HCT116 (cell line): ENCODE results near the gene TIPARP. TPM values are rescaled to one million over a fixed set of nuclear protein-coding genes. Genes with fewer than 3 reads are reported as not detected.

ENCODE experiments used
- ATAC-seq: fragments of 200-7000 bp; cut with Tn5 transposase; 2 replicates; pipeline ENCODE4 v1.9.1; 2020; ENCODE audit warnings: mild to moderate bottlenecking, moderate library complexity
- BruUV-seq: library from RNA; stranded (reverse); fragments of 400-500 nt; replicated peaks from 2 replicates; lab custom pipeline; 2021; lab: Mats Ljungman, UMichigan
- CTCF ChIA-PET: fragments of 300-600 bp; sonication (Branson Sonifier 250); formaldehyde crosslinking; loops from one replicate; lab custom pipeline; 2021; ENCODE audit warnings: antibody characterized with exemption; lab: Charles Lee
- POLR2A ChIA-PET: fragments of 300-600, 350-600 bp; sonication (Branson Sonifier 250); formaldehyde crosslinking; loops from one replicate; lab custom pipeline; 2021; ENCODE audit warnings: antibody characterized with exemption; lab: Charles Lee
- RAD21 ChIA-PET, 2 experiments: fragments of 300-600 bp; sonication (Branson Sonifier 250); formaldehyde crosslinking; loops; one replicate each; lab custom pipeline; 2023; ENCODE audit warnings: low total read pairs in 2 of 2; ENCODE audit not compliant: uncharacterized antibody in 2 of 2, unreplicated experiment in 2 of 2, low non-redundant PET in 1 of 2; lab: Charles Lee
- DNase-seq: peaks from one replicate; pipeline ENCODE4 v3.0.0-alpha.2; 2010; ENCODE audit warnings: low read depth, low spot score
- H2AFZ ChIP-seq: fragments of 200-600 bp; shearing (Covaris generic), sonication (generic); 2 replicates; pipeline ENCODE4 v1.6.1; 2017; ENCODE audit warnings: low read depth, mixed run types, mixed read lengths, antibody characterized with exemption, low read length; ENCODE audit not compliant: poor library complexity, severe bottlenecking
- H3K27ac ChIP-seq: 2 replicates; pipeline ENCODE4 v1.5.1; 2012; ENCODE audit warnings: low read depth, low read length
- H3K27me3 ChIP-seq: fragments of 200-600 bp; sonication (generic); 2 replicates; pipeline ENCODE4 v1.6.1; 2016; ENCODE audit warnings: mixed run types, low read length, mixed read lengths; ENCODE audit not compliant: insufficient read depth
- H3K36me3 ChIP-seq, 2 experiments: fragments of 200-500 bp in 1 of 2; fragments of 200-600 bp in 1 of 2; sonication (Bioruptor generic) in 1 of 2; sonication (generic) in 1 of 2; 2 replicates each; pipeline versions ENCODE4 v1.5.1 to v1.6.1; 2014 to 2016; ENCODE audit warnings: low read length in 2 of 2, inconsistent platforms in 1 of 2, mixed read lengths in 1 of 2, mixed run types in 1 of 2; ENCODE audit not compliant: insufficient read depth in 2 of 2, control insufficient read depth in 1 of 2
- H3K4me1 ChIP-seq, 2 experiments: fragments of 200-600 bp in 1 of 2; sonication (generic) in 1 of 2; 2 replicates each; pipeline versions ENCODE4 v1.5.1 to v1.6.1; 2012 to 2017; ENCODE audit warnings: low read length in 2 of 2, inconsistent platforms in 1 of 2, mild to moderate bottlenecking in 1 of 2, mixed read lengths in 1 of 2, mixed run types in 1 of 2, moderate library complexity in 1 of 2; ENCODE audit not compliant: insufficient read depth in 2 of 2, control insufficient read depth in 1 of 2
- H3K4me2 ChIP-seq: fragments of 200-600 bp; sonication (generic); 2 replicates; pipeline ENCODE4 v1.6.1; 2017; ENCODE audit warnings: mixed run types, low read length, mixed read lengths
- H3K4me3 ChIP-seq, 2 experiments: fragments of 200-600 bp in 1 of 2; sonication (generic) in 1 of 2; replicated peaks in 1 of 2; 2 replicates each; pipeline ENCODE4 v1.5.1; 2011 to 2016; ENCODE audit warnings: low read length in 2 of 2, control low read depth in 1 of 2, low read depth in 1 of 2, mild to moderate bottlenecking in 1 of 2, mixed read lengths in 1 of 2, mixed run types in 1 of 2
- H3K79me2 ChIP-seq: fragments of 200-600 bp; sonication (generic); 2 replicates; pipeline ENCODE4 v1.6.1; 2017; ENCODE audit warnings: mild to moderate bottlenecking, mixed run types, low read length, moderate library complexity, mixed read lengths; ENCODE audit not compliant: insufficient read depth
- H3K9ac ChIP-seq: fragments of 200-600 bp; sonication (generic); 2 replicates; pipeline ENCODE4 v1.6.1; 2016; ENCODE audit warnings: low read length, mixed read lengths
- H3K9me2 ChIP-seq: fragments of 200-600 bp; sonication (generic), shearing (Covaris generic); 2 replicates; pipeline ENCODE4 v1.6.1; 2017; ENCODE audit warnings: mixed run types, mild to moderate bottlenecking, moderate library complexity; ENCODE audit not compliant: insufficient read depth
- H3K9me3 ChIP-seq, 2 experiments: fragments of 200-500 bp in 1 of 2; fragments of 200-600 bp in 1 of 2; sonication (Bioruptor generic) in 1 of 2; sonication (generic) in 1 of 2; 2 replicates each; pipeline ENCODE4 v1.6.1; 2014 to 2017; ENCODE audit warnings: low read length in 2 of 2, mixed read lengths in 2 of 2, inconsistent platforms in 1 of 2, low read depth in 1 of 2, mild to moderate bottlenecking in 1 of 2, mixed run types in 1 of 2, moderate library complexity in 1 of 2; ENCODE audit not compliant: control insufficient read depth in 1 of 2, insufficient read depth in 1 of 2
- H4K20me1 ChIP-seq: fragments of 200-600 bp; sonication (generic), shearing (Covaris generic); 2 replicates; pipeline ENCODE4 v1.6.1; 2017; ENCODE audit warnings: mixed run types, mild to moderate bottlenecking, moderate library complexity; ENCODE audit not compliant: insufficient read depth
- ELF1 ChIP-seq: IDR thresholded peaks from 2 replicates; pipeline ENCODE4 v1.6.1; 2012; ENCODE audit warnings: low read depth, borderline replicate concordance
- FOSL1 ChIP-seq: IDR thresholded peaks from 2 replicates; pipeline ENCODE4 v1.6.1; 2012; ENCODE audit warnings: low read depth
- JUND ChIP-seq: IDR thresholded peaks from 2 replicates; pipeline ENCODE4 v1.6.1; 2012
- POLR2AphosphoS5 ChIP-seq: IDR thresholded peaks from 2 replicates; pipeline ENCODE4 v1.6.1; 2011; ENCODE audit warnings: mild to moderate bottlenecking, low read depth, low read length, moderate library complexity
- RAD21 ChIP-seq: IDR thresholded peaks from 2 replicates; pipeline ENCODE4 v1.6.1; 2012; ENCODE audit warnings: low read depth, mild to moderate bottlenecking
- SRF ChIP-seq: IDR thresholded peaks from 2 replicates; pipeline ENCODE4 v1.6.1; 2012; ENCODE audit warnings: low read depth
- ZFX ChIP-seq: fragments of 450-650 bp; IDR thresholded peaks from 2 replicates; pipeline ENCODE4 v1.6.1; 2017
- intact Hi-C: fragments of 100-400 bp; cut with micrococcal nuclease; formaldehyde crosslinking; loops from 2 replicates; pipeline ENCODE4 v1.10.0; 2022
- total RNA-seq: library from RNA; stranded (reverse); gene quantifications from one replicate; pipeline ENCODE4 v1.2.1, GENCODE V29; 2021; ENCODE audit not compliant: unreplicated experiment
- TF ChIP-seq, protein P1 (sequence below), 3 experiments: fragments of 200-600 bp in 1 of 3; sonication (generic) in 1 of 3; IDR thresholded peaks in 2 of 3; conservative IDR thresholded peaks in 1 of 3; 2 replicates each; pipeline ENCODE4 v1.5.1; 2012 to 2017; ENCODE audit warnings: low read depth in 2 of 3, low read length in 2 of 3, antibody characterized with exemption in 1 of 3, borderline replicate concordance in 1 of 3, control low read depth in 1 of 3, mild to moderate bottlenecking in 1 of 3, mixed read lengths in 1 of 3, mixed run types in 1 of 3, moderate library complexity in 1 of 3; ENCODE audit not compliant: insufficient read depth in 1 of 3
- TF ChIP-seq, protein P2 (sequence below): IDR thresholded peaks from 2 replicates; pipeline ENCODE4 v1.6.1; 2012
- TF ChIP-seq, protein P3 (sequence below): IDR thresholded peaks from 2 replicates; pipeline ENCODE4 v1.6.1; 2012; ENCODE audit warnings: low read depth

Gene TIPARP
- total RNA-seq, 1 experiment from 2014 or later, result 51.3 TPM

DNA sequence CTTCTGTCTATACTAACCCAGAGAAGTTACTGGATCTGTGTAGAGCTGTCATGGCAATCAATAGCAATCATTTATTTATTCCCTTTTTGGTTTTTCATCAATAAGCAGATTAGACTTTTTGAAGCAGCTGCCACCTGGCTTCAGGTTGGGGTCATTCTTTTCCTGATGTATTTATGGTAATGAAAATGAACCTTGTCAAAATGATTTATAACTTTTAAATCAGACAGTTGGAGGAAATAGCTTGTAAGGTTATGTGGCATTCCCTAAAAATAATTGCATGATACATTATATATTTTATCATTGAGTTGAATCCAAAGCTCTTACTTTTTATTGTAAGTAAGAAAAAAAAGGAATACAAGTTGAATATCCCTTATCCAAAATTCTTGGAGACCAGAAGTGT, 8.6 kb downstream of the TIPARP start:
- POLR2A ChIA-PET, result no interaction called here
- Histone ChIP-seq H3K9ac (no peak overlapping the region), H3K9me3 (no peaks in the 10 kb centered on the region), H3K4me2 (no peak overlapping the region), H3K27me3 (no peaks in the 10 kb centered on the region), H3K79me2 (peaks cover 100% of the 10 kb centered on the region), H3K4me1 (peaks cover 0 to 14% of the 10 kb centered on the region in 2 experiments; a peak in 1 of 4 replicates), H3K4me3 (no peak overlapping the region), H4K20me1 (peaks cover 83% of the 10 kb centered on the region), H3K9me2 (no peaks in the 10 kb centered on the region), H3K36me3 (peaks cover 29 to 45% of the 10 kb centered on the region in 2 experiments; a peak in 3 of 4 replicates), H2AFZ (no peak overlapping the region), H3K27ac (no peak overlapping the region)
- intact Hi-C loops, result no loop called here
- BruUV-seq, result no TSS peak
- DNase-seq (no peak), ATAC-seq (no peak)
- TF ChIP-seq SRF, result no peak
- TF ChIP-seq JUND, result no peak
- no peak for TF ChIP-seq ELF1
- TF ChIP-seq, protein P1, sequence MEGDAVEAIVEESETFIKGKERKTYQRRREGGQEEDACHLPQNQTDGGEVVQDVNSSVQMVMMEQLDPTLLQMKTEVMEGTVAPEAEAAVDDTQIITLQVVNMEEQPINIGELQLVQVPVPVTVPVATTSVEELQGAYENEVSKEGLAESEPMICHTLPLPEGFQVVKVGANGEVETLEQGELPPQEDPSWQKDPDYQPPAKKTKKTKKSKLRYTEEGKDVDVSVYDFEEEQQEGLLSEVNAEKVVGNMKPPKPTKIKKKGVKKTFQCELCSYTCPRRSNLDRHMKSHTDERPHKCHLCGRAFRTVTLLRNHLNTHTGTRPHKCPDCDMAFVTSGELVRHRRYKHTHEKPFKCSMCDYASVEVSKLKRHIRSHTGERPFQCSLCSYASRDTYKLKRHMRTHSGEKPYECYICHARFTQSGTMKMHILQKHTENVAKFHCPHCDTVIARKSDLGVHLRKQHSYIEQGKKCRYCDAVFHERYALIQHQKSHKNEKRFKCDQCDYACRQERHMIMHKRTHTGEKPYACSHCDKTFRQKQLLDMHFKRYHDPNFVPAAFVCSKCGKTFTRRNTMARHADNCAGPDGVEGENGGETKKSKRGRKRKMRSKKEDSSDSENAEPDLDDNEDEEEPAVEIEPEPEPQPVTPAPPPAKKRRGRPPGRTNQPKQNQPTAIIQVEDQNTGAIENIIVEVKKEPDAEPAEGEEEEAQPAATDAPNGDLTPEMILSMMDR (IDR thresholded peaks at IDR 0.05 in 2 of 3, conservative IDR thresholded peaks at IDR 0.05 in 1 of 3; ENCODE audit: borderline replicate concordance in 1 of 3, insufficient read depth in 1 of 3, low read depth in 2 of 3, low read length in 2 of 3), result no peak
- TF ChIP-seq, protein P2, sequence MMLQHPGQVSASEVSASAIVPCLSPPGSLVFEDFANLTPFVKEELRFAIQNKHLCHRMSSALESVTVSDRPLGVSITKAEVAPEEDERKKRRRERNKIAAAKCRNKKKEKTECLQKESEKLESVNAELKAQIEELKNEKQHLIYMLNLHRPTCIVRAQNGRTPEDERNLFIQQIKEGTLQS, result no peak
- no peak for TF ChIP-seq ZFX
- TF ChIP-seq RAD21, result no peak
- no peak for TF ChIP-seq FOSL1
- TF ChIP-seq, protein P3, sequence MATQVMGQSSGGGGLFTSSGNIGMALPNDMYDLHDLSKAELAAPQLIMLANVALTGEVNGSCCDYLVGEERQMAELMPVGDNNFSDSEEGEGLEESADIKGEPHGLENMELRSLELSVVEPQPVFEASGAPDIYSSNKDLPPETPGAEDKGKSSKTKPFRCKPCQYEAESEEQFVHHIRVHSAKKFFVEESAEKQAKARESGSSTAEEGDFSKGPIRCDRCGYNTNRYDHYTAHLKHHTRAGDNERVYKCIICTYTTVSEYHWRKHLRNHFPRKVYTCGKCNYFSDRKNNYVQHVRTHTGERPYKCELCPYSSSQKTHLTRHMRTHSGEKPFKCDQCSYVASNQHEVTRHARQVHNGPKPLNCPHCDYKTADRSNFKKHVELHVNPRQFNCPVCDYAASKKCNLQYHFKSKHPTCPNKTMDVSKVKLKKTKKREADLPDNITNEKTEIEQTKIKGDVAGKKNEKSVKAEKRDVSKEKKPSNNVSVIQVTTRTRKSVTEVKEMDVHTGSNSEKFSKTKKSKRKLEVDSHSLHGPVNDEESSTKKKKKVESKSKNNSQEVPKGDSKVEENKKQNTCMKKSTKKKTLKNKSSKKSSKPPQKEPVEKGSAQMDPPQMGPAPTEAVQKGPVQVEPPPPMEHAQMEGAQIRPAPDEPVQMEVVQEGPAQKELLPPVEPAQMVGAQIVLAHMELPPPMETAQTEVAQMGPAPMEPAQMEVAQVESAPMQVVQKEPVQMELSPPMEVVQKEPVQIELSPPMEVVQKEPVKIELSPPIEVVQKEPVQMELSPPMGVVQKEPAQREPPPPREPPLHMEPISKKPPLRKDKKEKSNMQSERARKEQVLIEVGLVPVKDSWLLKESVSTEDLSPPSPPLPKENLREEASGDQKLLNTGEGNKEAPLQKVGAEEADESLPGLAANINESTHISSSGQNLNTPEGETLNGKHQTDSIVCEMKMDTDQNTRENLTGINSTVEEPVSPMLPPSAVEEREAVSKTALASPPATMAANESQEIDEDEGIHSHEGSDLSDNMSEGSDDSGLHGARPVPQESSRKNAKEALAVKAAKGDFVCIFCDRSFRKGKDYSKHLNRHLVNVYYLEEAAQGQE, result no peak
- TF ChIP-seq POLR2AphosphoS5, result no peak
- RAD21 ChIA-PET, result no interaction called here
- CTCF ChIA-PET, result no interaction called here
